CD14-positive monocyte (primary cell): ENCODE measurements around the gene PIEZO1. TPM values are rescaled to one million over a fixed set of nuclear protein-coding genes. Genes with fewer than 3 reads are reported as not detected.

Source experiments
- DNase-seq, 3 donors: peaks; one replicate each; pipeline ENCODE4 v3.0.0-alpha.2; 2011 to 2022
- H2AFZ ChIP-seq: 2 replicates; pipeline ENCODE4 v1.6.0; 2012; ENCODE audit warnings: mild to moderate bottlenecking, low read depth, low read length, inconsistent platforms; ENCODE audit not compliant: insufficient read depth, poor library complexity, severe bottlenecking
- H3K27ac ChIP-seq, 2 donors: 1 replicate in 1 of 2; 2 replicates in 1 of 2; pipeline ENCODE4 v1.5.1; 2012 to 2013; ENCODE audit warnings: low read length in 2 of 2, control low read depth in 1 of 2, inconsistent platforms in 1 of 2, low read depth in 1 of 2, mild to moderate bottlenecking in 1 of 2
- H3K27me3 ChIP-seq, 2 donors: one replicate each; pipeline versions ENCODE4 v1.6.0 to v1.6.1; 2011 to 2013; ENCODE audit warnings: low read length in 2 of 2; ENCODE audit not compliant: control insufficient read depth in 2 of 2, insufficient read depth in 2 of 2
- H3K36me3 ChIP-seq, 2 donors: replicated peaks in 1 of 2; 1 replicate in 1 of 2; 2 replicates in 1 of 2; pipeline versions ENCODE4 v1.5.1 to v1.6.1; 2012 to 2013; ENCODE audit warnings: low read length in 2 of 2, control low read depth in 1 of 2, inconsistent platforms in 1 of 2, mild to moderate bottlenecking in 1 of 2; ENCODE audit not compliant: insufficient read depth in 2 of 2, control insufficient read depth in 1 of 2
- H3K4me1 ChIP-seq, 2 donors: 1 replicate in 1 of 2; 2 replicates in 1 of 2; pipeline versions ENCODE4 v1.5.1 to v1.6.1; 2012 to 2013; ENCODE audit warnings: low read length in 2 of 2, control low read depth in 1 of 2, inconsistent platforms in 1 of 2, mild to moderate bottlenecking in 1 of 2, moderate library complexity in 1 of 2; ENCODE audit not compliant: insufficient read depth in 2 of 2, control insufficient read depth in 1 of 2
- H3K4me2 ChIP-seq: replicated peaks from 2 replicates; pipeline ENCODE3; 2012; ENCODE audit warnings: low read length, moderate library complexity, mild to moderate bottlenecking; ENCODE audit not compliant: poor library complexity, severe bottlenecking; ENCODE audit errors: extremely low read depth
- H3K4me3 ChIP-seq, 3 experiments: fragments of 200-600 bp in 1 of 3; sonication (generic) in 1 of 3; replicated peaks in 1 of 3; 1 replicate in 2 of 3; 2 replicates in 1 of 3; pipeline ENCODE4 v1.5.1; 2011 to 2013; ENCODE audit warnings: low read length in 3 of 3, mild to moderate bottlenecking in 3 of 3, control low read depth in 2 of 3, low read depth in 2 of 3, inconsistent platforms in 1 of 3, moderate library complexity in 1 of 3
- H3K79me2 ChIP-seq: 2 replicates; pipeline ENCODE4 v1.6.0; 2012; ENCODE audit warnings: mild to moderate bottlenecking, control low read depth, inconsistent platforms, low read length, moderate library complexity; ENCODE audit not compliant: insufficient read depth
- H3K9ac ChIP-seq: 2 replicates; pipeline ENCODE4 v1.6.0; 2017; ENCODE audit warnings: low read length, mild to moderate bottlenecking; ENCODE audit not compliant: insufficient read depth, poor library complexity, severe bottlenecking
- H3K9me3 ChIP-seq, 2 donors: replicated peaks in 1 of 2; 1 replicate in 1 of 2; 2 replicates in 1 of 2; pipeline versions ENCODE4 v1.5.1 to v1.6.1; 2012 to 2013; ENCODE audit warnings: low read length in 2 of 2, control low read depth in 1 of 2; ENCODE audit not compliant: control insufficient read depth in 1 of 2, insufficient read depth in 1 of 2
- H4K20me1 ChIP-seq: 2 replicates; pipeline ENCODE4 v1.6.0; 2012; ENCODE audit warnings: mild to moderate bottlenecking, low read length, control low read depth, moderate library complexity; ENCODE audit not compliant: insufficient read depth
- H3K27ac Mint-ChIP-seq, 7 donors: one replicate each; pipeline ENCODE4 v1.8.0; 2020; ENCODE audit warnings: mild to moderate bottlenecking in 7 of 7, mixed read lengths in 7 of 7, moderate library complexity in 6 of 7, inconsistent platforms in 2 of 7
- H3K27me3 Mint-ChIP-seq, 3 donors: one replicate each; pipeline ENCODE4 v1.8.0; 2021 to 2022; ENCODE audit warnings: low read depth in 3 of 3, mild to moderate bottlenecking in 3 of 3, mixed read lengths in 3 of 3, moderate library complexity in 3 of 3, inconsistent platforms in 1 of 3
- H3K36me3 Mint-ChIP-seq, 2 donors: one replicate each; pipeline ENCODE4 v1.8.0; 2020; ENCODE audit warnings: mixed read lengths in 2 of 2, inconsistent platforms in 1 of 2, mild to moderate bottlenecking in 1 of 2
- H3K4me1 Mint-ChIP-seq: one replicate; pipeline ENCODE4 v1.8.0; 2020; ENCODE audit warnings: mild to moderate bottlenecking, mixed read lengths
- H3K4me3 Mint-ChIP-seq, 2 donors: one replicate each; pipeline ENCODE4 v1.8.0; 2020; ENCODE audit warnings: mild to moderate bottlenecking in 2 of 2, mixed read lengths in 2 of 2, moderate library complexity in 1 of 2
- H3K9me3 Mint-ChIP-seq, 7 donors: one replicate each; pipeline ENCODE4 v1.8.0; 2020 to 2022; ENCODE audit warnings: mixed read lengths in 7 of 7, mild to moderate bottlenecking in 6 of 7, moderate library complexity in 6 of 7, inconsistent platforms in 2 of 7
- CTCF ChIP-seq: fragments of 200-600 bp; IDR thresholded peaks from one replicate; pipeline ENCODE4 v1.8.0; 2022; ENCODE audit warnings: antibody characterized with exemption, mild to moderate bottlenecking
- WGBS: methylation state at CpG from one replicate; pipeline ENCODE4 v1.1.5; 2013; ENCODE audit warnings: missing lambda C conversion rate; ENCODE audit not compliant: insufficient coverage; 5-methylcytosine and 5-hydroxymethylcytosine counted together
- intact Hi-C, 2 donors: fragments of 100-400 bp; cut with micrococcal nuclease; formaldehyde crosslinking; loops; one replicate each; pipeline versions ENCODE4 v1.15.0 to v1.15.1; 2023
- polyA plus RNA-seq, 3 donors: library from polyadenylated mRNA; depleted of rRNA in 1 of 3; unstranded in 2 of 3; stranded (reverse) in 1 of 3; fragments of 300-500 nt in 2 of 3; fragments of >200 nt in 1 of 3; fragmentation: Illumina TruSeq in 2 of 3; gene quantifications; 1 replicate in 2 of 3; 2 replicates in 1 of 3; pipeline ENCODE4 v1.2.3, GENCODE V29; 2012 to 2021

PIEZO1 gene
- polyA plus RNA-seq, 3 donors: 10.2 to 405 (median 15.0) TPM

DNA sequence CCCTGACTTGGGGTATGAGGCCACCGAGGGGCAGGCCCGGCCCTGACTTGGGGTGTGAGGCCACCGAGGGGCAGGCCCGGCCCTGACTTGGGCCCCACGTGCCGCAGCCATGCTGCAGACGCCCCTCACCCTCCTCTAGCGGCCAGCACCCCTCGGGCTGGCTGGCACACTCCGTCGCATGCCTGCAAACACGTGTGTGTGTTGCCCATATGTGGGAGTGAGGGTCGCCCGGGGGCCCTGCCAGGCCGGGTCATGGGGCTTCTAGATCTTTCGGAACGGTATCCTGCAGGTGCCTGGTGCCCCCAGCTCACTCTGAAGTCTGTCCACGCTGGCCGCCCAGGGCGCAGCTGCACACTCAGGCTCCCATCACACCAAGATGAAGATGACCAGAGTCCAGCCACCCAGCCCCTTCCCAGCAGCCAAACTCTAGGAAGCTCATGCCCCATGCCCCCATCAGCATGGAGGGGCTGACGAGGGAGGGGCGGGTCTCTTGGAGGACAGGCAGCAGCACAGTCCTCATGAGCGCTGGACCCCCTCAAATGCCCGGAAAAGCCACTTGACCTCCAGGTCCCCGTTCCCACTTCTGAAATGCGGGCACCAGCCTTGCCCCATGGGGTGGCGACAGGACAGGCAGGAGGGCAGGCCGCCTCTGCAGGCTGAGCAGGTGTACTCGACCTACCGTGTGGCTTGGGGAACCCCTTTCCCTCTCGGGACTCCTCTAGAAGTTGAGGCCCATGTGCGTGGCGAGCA, 44.9 kb downstream of the PIEZO1 start:
- no peaks in the 10 kb centered on the region for H3K9me3 Mint-ChIP-seq
- H3K9me3 ChIP-seq: no peaks in the 10 kb centered on the region
- no peak for TF ChIP-seq CTCF
- peaks cover 6% of the 10 kb centered on the region for H3K4me1 Mint-ChIP-seq
- H2AFZ ChIP-seq: no peak overlapping the region
- H3K27me3 ChIP-seq: no peaks in the 10 kb centered on the region
- H3K36me3 Mint-ChIP-seq: peaks cover 30 to 56% of the 10 kb centered on the region in 2 donors
- H3K9ac ChIP-seq: no peak overlapping the region
- intact Hi-C loops: loop anchor here (1.0 to 5.0 kb wide), 3 partner anchors 117 to 427 kb away; partner anchors contain the start of genes GALNS (in 1 of the 2) and TRAPPC2L (in 1 of the 2)
- H3K27ac ChIP-seq: no peak overlapping the region
- peaks cover 57 to 80% of the 10 kb centered on the region in 2 donors for H3K36me3 ChIP-seq
- no peak overlapping the region for H3K4me3 Mint-ChIP-seq
- H3K4me3 ChIP-seq: no peak overlapping the region
- DNase-seq: no peak
- no peak overlapping the region for H3K4me2 ChIP-seq
- H3K27me3 Mint-ChIP-seq: peaks cover 0 to 1% (median 0%) of the 10 kb centered on the region in 3 donors
- H3K79me2 ChIP-seq: peaks cover 51% of the 10 kb centered on the region
- peaks cover 2 to 5% of the 10 kb centered on the region in 2 donors for H3K4me1 ChIP-seq
- H4K20me1 ChIP-seq: peaks cover 100% of the 10 kb centered on the region
- 96% methylated on average over 32 of the region's 33 CpGs for WGBS
- H3K27ac Mint-ChIP-seq: no peak overlapping the region

GRCh38 chr16:88739139-88739976, 45.7 kb downstream of the PIEZO1 start:
- H3K4me3 ChIP-seq: no peak overlapping the region
- H3K4me1 ChIP-seq: peaks cover 0 to 5% of the 10 kb centered on the region in 2 donors
- peaks cover 33 to 64% of the 10 kb centered on the region in 2 donors for H3K36me3 Mint-ChIP-seq
- intact Hi-C loops: loop anchor here (1.0 to 5.0 kb wide), 3 partner anchors 118 to 428 kb away; partner anchors contain the start of genes GALNS (in 1 of the 2) and TRAPPC2L (in 1 of the 2)
- peaks cover 100% of the 10 kb centered on the region for H4K20me1 ChIP-seq
- H3K4me2 ChIP-seq: no peak overlapping the region
- no peak overlapping the region for H2AFZ ChIP-seq
- no peak for TF ChIP-seq CTCF
- peaks cover 45% of the 10 kb centered on the region for H3K79me2 ChIP-seq
- H3K9me3 ChIP-seq: no peaks in the 10 kb centered on the region
- peaks cover 3% of the 10 kb centered on the region for H3K4me1 Mint-ChIP-seq
- DNase-seq: no peak
- H3K9me3 Mint-ChIP-seq: no peaks in the 10 kb centered on the region
- peaks cover 65 to 88% of the 10 kb centered on the region in 2 donors for H3K36me3 ChIP-seq
- no peak overlapping the region for H3K9ac ChIP-seq
- 94% methylated on average over 15 of the region's 22 CpGs for WGBS
- no peak overlapping the region for H3K4me3 Mint-ChIP-seq
- no peaks in the 10 kb centered on the region for H3K27me3 ChIP-seq
- H3K27ac ChIP-seq: no peak overlapping the region
- H3K27ac Mint-ChIP-seq: peak overlapping the region in 1 of 7 donors; percentile 73
- no peaks in the 10 kb centered on the region for H3K27me3 Mint-ChIP-seq
